Measurements from ENCODE around the gene RNF166. TPM values are rescaled to one million over a fixed set of nuclear protein-coding genes. Genes with fewer than 3 reads are reported as not detected.

The RNF166 gene
- polyA plus RNA-seq, 3 donors: 99.3 to 255 (median 120) TPM

DNA sequence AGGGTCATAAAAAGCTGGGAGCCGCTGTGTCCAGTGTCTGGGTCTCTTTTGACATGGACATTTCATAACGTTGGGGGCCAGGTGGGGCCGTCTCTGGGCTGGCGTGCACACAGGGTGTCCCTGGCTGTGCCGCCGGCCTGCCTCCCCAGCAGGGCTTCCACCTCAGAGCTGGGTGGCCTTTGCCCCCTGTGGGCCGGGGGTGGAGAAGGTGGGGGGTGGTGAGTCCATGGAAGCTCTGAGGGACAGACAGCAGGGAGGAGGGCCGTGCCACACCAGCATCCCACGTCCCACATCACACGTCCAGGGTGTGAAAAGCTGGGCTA lies 19.0 kb downstream of the RNF166 start:
- Mint-ChIP-seq H3K36me3 (peaks cover 8% of the 10 kb centered on the region in 2 donors), H3K27ac (peak overlapping the region in 1 of 7 donors; percentile 30), H3K27me3 (ENCODE audit: low read depth in 3 of 3) (peaks cover 13 to 19% (median 15%) of the 10 kb centered on the region in 3 donors), H3K9me3 (no peaks in the 10 kb centered on the region), H3K4me3 (peak overlapping the region; percentile 80 to 86), H3K4me1 (peaks cover 59% of the 10 kb centered on the region)
- no peak overlapping the region for H2AFZ ChIP-seq (ENCODE audit: insufficient read depth, low read depth, low read length, poor library complexity, severe bottlenecking)
- H3K27ac ChIP-seq (ENCODE audit: low read depth in 1 of 2, low read length in 2 of 2): no peak overlapping the region
- no peaks in the 10 kb centered on the region for H3K27me3 ChIP-seq (ENCODE audit: control insufficient read depth in 2 of 2, insufficient read depth in 2 of 2, low read length in 2 of 2)
- DNase-seq: no peak
- peaks cover 63 to 69% of the 10 kb centered on the region in 2 donors for H3K4me1 ChIP-seq (ENCODE audit: control insufficient read depth in 1 of 2, insufficient read depth in 2 of 2, low read length in 2 of 2)
- H3K79me2 ChIP-seq (ENCODE audit: insufficient read depth, low read length): peaks cover 21% of the 10 kb centered on the region
- H3K36me3 ChIP-seq (replicated peaks in 1 of 2; ENCODE audit: control insufficient read depth in 1 of 2, insufficient read depth in 2 of 2, low read length in 2 of 2): no peaks in the 10 kb centered on the region
- no peak overlapping the region for H3K9ac ChIP-seq (ENCODE audit: insufficient read depth, low read length, poor library complexity, severe bottlenecking)
- H3K9me3 ChIP-seq (replicated peaks in 1 of 2; ENCODE audit: control insufficient read depth in 1 of 2, insufficient read depth in 1 of 2, low read length in 2 of 2): no peaks in the 10 kb centered on the region
- H4K20me1 ChIP-seq (ENCODE audit: insufficient read depth, low read length): peaks cover 4% of the 10 kb centered on the region
- peak overlapping the region; percentile 91 for H3K4me2 ChIP-seq (replicated peaks; ENCODE audit: extremely low read depth, low read length, poor library complexity, severe bottlenecking)
- peak overlapping the region in 1 of 3 experiments; percentile 94 for H3K4me3 ChIP-seq (replicated peaks in 1 of 3; ENCODE audit: low read depth in 2 of 3, low read length in 3 of 3)
- intact Hi-C loops (cut with micrococcal nuclease): loop anchor here (2.0 to 10.0 kb wide), 5 partner anchors 14 to 92 kb away; partner anchors contain the start of genes CYBA (in 2 of the 2) and IL17C (in 1 of the 2)
- WGBS (ENCODE audit: insufficient coverage): 81% methylated on average over 6 of the region's 10 CpGs
- TF ChIP-seq, protein P1, sequence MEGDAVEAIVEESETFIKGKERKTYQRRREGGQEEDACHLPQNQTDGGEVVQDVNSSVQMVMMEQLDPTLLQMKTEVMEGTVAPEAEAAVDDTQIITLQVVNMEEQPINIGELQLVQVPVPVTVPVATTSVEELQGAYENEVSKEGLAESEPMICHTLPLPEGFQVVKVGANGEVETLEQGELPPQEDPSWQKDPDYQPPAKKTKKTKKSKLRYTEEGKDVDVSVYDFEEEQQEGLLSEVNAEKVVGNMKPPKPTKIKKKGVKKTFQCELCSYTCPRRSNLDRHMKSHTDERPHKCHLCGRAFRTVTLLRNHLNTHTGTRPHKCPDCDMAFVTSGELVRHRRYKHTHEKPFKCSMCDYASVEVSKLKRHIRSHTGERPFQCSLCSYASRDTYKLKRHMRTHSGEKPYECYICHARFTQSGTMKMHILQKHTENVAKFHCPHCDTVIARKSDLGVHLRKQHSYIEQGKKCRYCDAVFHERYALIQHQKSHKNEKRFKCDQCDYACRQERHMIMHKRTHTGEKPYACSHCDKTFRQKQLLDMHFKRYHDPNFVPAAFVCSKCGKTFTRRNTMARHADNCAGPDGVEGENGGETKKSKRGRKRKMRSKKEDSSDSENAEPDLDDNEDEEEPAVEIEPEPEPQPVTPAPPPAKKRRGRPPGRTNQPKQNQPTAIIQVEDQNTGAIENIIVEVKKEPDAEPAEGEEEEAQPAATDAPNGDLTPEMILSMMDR (IDR thresholded peaks at IDR 0.05): no peak

- peaks cover 8 to 9% of the 10 kb centered on the region in 2 donors for H3K36me3 Mint-ChIP-seq
- Histone ChIP-seq H3K27me3 (ENCODE audit: control insufficient read depth in 2 of 2, insufficient read depth in 2 of 2, low read length in 2 of 2) (no peaks in the 10 kb centered on the region), H3K4me1 (ENCODE audit: control insufficient read depth in 1 of 2, insufficient read depth in 2 of 2, low read length in 2 of 2) (peaks cover 63 to 69% of the 10 kb centered on the region in 2 donors), H3K4me2 (replicated peaks; ENCODE audit: extremely low read depth, low read length, poor library complexity, severe bottlenecking) (peak within 1 kb of the TSS; percentile 91), H3K9me3 (replicated peaks in 1 of 2; ENCODE audit: control insufficient read depth in 1 of 2, insufficient read depth in 1 of 2, low read length in 2 of 2) (no peaks in the 10 kb centered on the region), H3K79me2 (ENCODE audit: insufficient read depth, low read length) (peaks cover 22% of the 10 kb centered on the region), H3K27ac (ENCODE audit: low read depth in 1 of 2, low read length in 2 of 2) (peak within 1 kb of the TSS; percentile 41 to 77), H3K4me3 (replicated peaks in 1 of 3; ENCODE audit: low read depth in 2 of 3, low read length in 3 of 3) (peak within 1 kb of the TSS; percentile 71 to 94 (median 89)), H2AFZ (ENCODE audit: insufficient read depth, low read depth, low read length, poor library complexity, severe bottlenecking) (peak within 1 kb of the TSS; percentile 76), H4K20me1 (ENCODE audit: insufficient read depth, low read length) (peaks cover 4% of the 10 kb centered on the region), H3K9ac (ENCODE audit: insufficient read depth, low read length, poor library complexity, severe bottlenecking) (peak within 1 kb of the TSS; percentile 78), H3K36me3 (replicated peaks in 1 of 2; ENCODE audit: control insufficient read depth in 1 of 2, insufficient read depth in 2 of 2, low read length in 2 of 2) (no peaks in the 10 kb centered on the region)
- DNase-seq: peak; percentile 69 to 78 (median 76)
- H3K4me1 Mint-ChIP-seq: peaks cover 59% of the 10 kb centered on the region
- H3K4me3 Mint-ChIP-seq: peak within 1 kb of the TSS; percentile 80 to 86
- peak within 1 kb of the TSS; percentile 54 to 83 (median 58) for H3K27ac Mint-ChIP-seq
- no peaks in the 10 kb centered on the region for H3K9me3 Mint-ChIP-seq
- TF ChIP-seq, protein P1 (IDR thresholded peaks at IDR 0.05): no peak
- H3K27me3 Mint-ChIP-seq (ENCODE audit: low read depth in 3 of 3): peaks cover 13 to 19% (median 15%) of the 10 kb centered on the region in 3 donors
- 10% methylated on average over 59 of the region's 65 CpGs for WGBS (ENCODE audit: insufficient coverage)
- intact Hi-C loops (cut with micrococcal nuclease): loop anchor here (2.0 to 10.0 kb wide), 5 partner anchors 14 to 92 kb away; partner anchors contain the start of genes CYBA (in 2 of the 2) and IL17C (in 1 of the 2)
Observed at GRCh38 chr16:88686439-88687253, 19.6 kb downstream of the RNF166 start, which contains the start of gene SNAI3. Gene SNAI3, minus strand, starts transcription at chr16:88686507. Its CDS starts 101 bp downstream, at chr16:88686406.

All from CD14-positive monocyte (primary cell).